Glomerular visceral epithelial cell (primary cell): ENCODE measurements around the gene NFASC.

Experiments used
- DNase-seq: peaks from one replicate; pipeline ENCODE4 v3.0.0-alpha.2; 2016; ENCODE audit errors: extremely low spot score

The NFASC gene

GRCh38 chr1:204928671-204929486, 58.2 kb downstream of the NFASC start:
- DNase-seq, result no peak

- no peak for DNase-seq
These were observed 59.0 kb downstream of the NFASC start for GRCh38 chr1:204929487-204930154.

- DNase-seq, result no peak
These were observed 59.5 kb downstream of the NFASC start for GRCh38 chr1:204930155-204930523.

GRCh38 chr1:204931313-204931712, 60.7 kb downstream of the NFASC start:
- DNase-seq, result no peak

GRCh38 chr1:204931768-204932572, 61.3 kb downstream of the NFASC start:
- no peak for DNase-seq

- no peak for DNase-seq
These were observed 61.9 kb downstream of the NFASC start for GRCh38 chr1:204932573-204932909.

- no peak for DNase-seq
These were observed 64.5 kb downstream of the NFASC start for GRCh38 chr1:204935155-204935554.

GRCh38 chr1:204936765-204937164, 66.1 kb downstream of the NFASC start:
- no peak for DNase-seq

- DNase-seq, result no peak
These were observed 67.2 kb downstream of the NFASC start for GRCh38 chr1:204937901-204938300.

- DNase-seq, result no peak
These were observed 69.9 kb downstream of the NFASC start for GRCh38 chr1:204940591-204940990.

GRCh38 chr1:204941421-204942338, 71.0 kb downstream of the NFASC start:
- DNase-seq, result peak; percentile 49

GRCh38 chr1:204943495-204943894, 72.8 kb downstream of the NFASC start:
- no peak for DNase-seq

GRCh38 chr1:204944662-204945061, 74.0 kb downstream of the NFASC start:
- no peak for DNase-seq

GRCh38 chr1:204945565-204945977, 74.9 kb downstream of the NFASC start:
- no peak for DNase-seq

- no peak for DNase-seq
These were observed 76.0 kb downstream of the NFASC start for GRCh38 chr1:204946640-204947039.

GRCh38 chr1:204947338-204947737, 76.7 kb downstream of the NFASC start:
- DNase-seq, result no peak

- no peak for DNase-seq
These were observed 77.1 kb downstream of the NFASC start for GRCh38 chr1:204947747-204948146.

GRCh38 chr1:204950353-204951001, 79.8 kb downstream of the NFASC start:
- no peak for DNase-seq

GRCh38 chr1:204958317-204959307, 88.0 kb downstream of the NFASC start:
- DNase-seq, result no peak

- no peak for DNase-seq
These were observed 88.7 kb downstream of the NFASC start for GRCh38 chr1:204959374-204959773.
